Measurements from ENCODE around the gene ZNF462. TPM values are rescaled to one million over a fixed set of nuclear protein-coding genes. Genes with fewer than 3 reads are reported as not detected.

The ZNF462 gene
- polyA plus RNA-seq, 2 of the 4 experiments (the other 2 are of a cell fraction), result 2.4 to 3.9 TPM

DNA sequence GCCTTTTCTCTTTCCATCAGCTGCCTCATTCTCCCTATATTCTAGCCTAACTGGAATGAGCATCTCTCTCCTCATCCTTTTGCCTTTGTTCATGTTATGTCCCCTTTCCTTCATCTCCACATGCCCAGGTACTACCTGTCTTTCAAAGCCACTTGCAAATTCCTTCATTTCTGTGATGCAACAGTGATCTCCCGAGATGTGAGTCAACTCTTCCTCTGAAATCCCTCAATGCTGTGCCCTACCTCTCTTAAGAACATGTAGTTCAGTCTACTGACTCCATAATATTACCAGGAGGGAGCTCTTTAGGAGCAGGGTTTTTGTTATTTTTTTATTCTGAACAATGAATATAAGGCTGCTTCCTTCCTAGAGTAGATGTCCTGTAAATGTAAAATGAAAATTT lies 91.6 kb downstream of the ZNF462 start:
- no peak for DNase-seq (ENCODE audit: low read depth in 1 of 2, low spot score in 1 of 2)
- FAIRE-seq, result no peak
- CTCF ChIA-PET, result interaction anchor here (0.7 kb wide), 1 partner anchor 74 kb away, joined by 3 read pairs; no protein-coding TSS in a partner anchor
- WGBS (ENCODE audit: missing lambda C conversion rate), result 64% methylated on average over 1 of the region's 1 CpG
- TF ChIP-seq, protein P1, sequence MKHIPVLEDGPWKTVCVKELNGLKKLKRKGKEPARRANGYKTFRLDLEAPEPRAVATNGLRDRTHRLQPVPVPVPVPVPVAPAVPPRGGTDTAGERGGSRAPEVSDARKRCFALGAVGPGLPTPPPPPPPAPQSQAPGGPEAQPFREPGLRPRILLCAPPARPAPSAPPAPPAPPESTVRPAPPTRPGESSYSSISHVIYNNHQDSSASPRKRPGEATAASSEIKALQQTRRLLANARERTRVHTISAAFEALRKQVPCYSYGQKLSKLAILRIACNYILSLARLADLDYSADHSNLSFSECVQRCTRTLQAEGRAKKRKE (CRISPR knock-in tag; IDR thresholded peaks at IDR 0.05; ENCODE audit: low read depth), result no peak
- TF ChIP-seq, protein P2, sequence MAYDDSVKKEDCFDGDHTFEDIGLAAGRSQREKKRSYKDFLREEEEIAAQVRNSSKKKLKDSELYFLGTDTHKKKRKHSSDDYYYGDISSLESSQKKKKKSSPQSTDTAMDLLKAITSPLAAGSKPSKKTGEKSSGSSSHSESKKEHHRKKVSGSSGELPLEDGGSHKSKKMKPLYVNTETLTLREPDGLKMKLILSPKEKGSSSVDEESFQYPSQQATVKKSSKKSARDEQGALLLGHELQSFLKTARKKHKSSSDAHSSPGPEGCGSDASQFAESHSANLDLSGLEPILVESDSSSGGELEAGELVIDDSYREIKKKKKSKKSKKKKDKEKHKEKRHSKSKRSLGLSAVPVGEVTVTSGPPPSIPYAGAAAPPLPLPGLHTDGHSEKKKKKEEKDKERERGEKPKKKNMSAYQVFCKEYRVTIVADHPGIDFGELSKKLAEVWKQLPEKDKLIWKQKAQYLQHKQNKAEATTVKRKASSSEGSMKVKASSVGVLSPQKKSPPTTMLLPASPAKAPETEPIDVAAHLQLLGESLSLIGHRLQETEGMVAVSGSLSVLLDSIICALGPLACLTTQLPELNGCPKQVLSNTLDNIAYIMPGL (CRISPR knock-in tag; IDR thresholded peaks at IDR 0.05; ENCODE audit: borderline replicate concordance), result no peak
- TF ChIP-seq ZC3H11A (IDR thresholded peaks at IDR 0.05) (no peak), NFE2L2 (conservative IDR thresholded peaks at IDR 0.05; ENCODE audit: low read length) (no peak), BHLHE40 (IDR thresholded peaks at IDR 0.05; ENCODE audit: low read depth, low read length) (no peak), CBX8 (IDR thresholded peaks at IDR 0.05) (no peak), RNF2 (IDR thresholded peaks at IDR 0.05; ENCODE audit: borderline replicate concordance, low read depth) (no peak), NPAS2 (CRISPR knock-in tag; IDR thresholded peaks at IDR 0.05; ENCODE audit: borderline replicate concordance) (no peak), KDM5A (IDR thresholded peaks at IDR 0.05) (no peak), CHD2 (IDR thresholded peaks at IDR 0.05; ENCODE audit: low read length, partially characterized antibody) (no peak), RFX5 (IDR thresholded peaks at IDR 0.05) (no peak), HOXB13 (CRISPR knock-in tag; IDR thresholded peaks at IDR 0.05; ENCODE audit: low read depth) (no peak), JUNB (IDR thresholded peaks at IDR 0.05) (no peak)
- Histone ChIP-seq H3K4me3 (no peak overlapping the region), H3K9me3 (no peaks in the 10 kb centered on the region), H3K27ac (no peak overlapping the region), H3K4me1 (peaks cover 16% of the 10 kb centered on the region), H3K4me2 (no peak overlapping the region)
- POLR2A ChIA-PET, result no interaction called here
- ATAC-seq, result no peak

DNA sequence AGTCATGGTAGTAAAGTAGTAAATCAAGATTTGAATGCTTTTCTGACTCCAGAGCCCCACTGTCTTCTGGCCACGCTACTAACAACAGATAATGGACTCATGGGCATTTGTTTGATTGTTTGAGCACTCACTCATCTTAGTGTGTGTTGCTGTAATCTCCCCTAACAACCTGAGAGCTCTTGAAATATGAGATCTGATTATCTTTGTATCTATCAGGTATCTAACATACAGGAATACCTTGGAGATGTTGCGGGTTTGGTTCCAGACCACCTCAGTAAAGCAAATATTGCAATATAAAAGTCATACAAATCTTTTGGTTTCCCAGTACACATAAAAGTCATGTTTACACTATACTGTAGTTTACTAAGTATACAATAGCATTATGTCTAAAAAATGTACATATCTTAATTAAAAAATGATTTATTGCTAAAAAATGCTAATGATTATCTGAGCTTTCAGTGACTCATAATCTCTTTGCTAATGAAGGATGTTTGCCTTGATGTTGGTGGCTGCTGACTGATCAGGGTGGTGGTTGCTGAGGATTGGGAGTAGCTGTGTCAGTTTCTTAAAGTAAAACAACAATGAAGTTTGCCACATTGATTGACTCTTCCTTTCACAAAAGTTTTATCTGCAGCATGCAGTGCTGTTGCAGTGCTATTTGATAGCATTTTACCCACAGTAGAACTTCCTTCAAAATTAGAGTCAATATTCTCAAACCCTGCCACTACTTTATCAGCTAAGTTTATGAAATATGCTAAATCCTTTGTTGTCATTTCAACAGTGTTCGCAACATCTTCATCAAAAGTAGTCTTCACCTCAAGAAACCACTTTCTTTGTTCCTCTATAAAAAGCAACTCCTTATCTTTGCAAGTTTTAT lies 92.2 kb downstream of the ZNF462 start:
- ATAC-seq, result no peak
- Histone ChIP-seq H3K4me2 (no peak overlapping the region), H3K9me3 (no peaks in the 10 kb centered on the region), H3K4me3 (no peak overlapping the region), H3K4me1 (peaks cover 16% of the 10 kb centered on the region), H3K27ac (no peak overlapping the region)
- CTCF ChIA-PET, result interaction anchor here (0.7 kb wide), 1 partner anchor 74 kb away, joined by 3 read pairs; no protein-coding TSS in a partner anchor
- POLR2A ChIA-PET, result no interaction called here
- TF ChIP-seq MAFK (IDR thresholded peaks at IDR 0.05; ENCODE audit: partially characterized antibody) (no peak), FOSB (CRISPR knock-in tag; IDR thresholded peaks at IDR 0.05) (no peak), HOXB13 (CRISPR knock-in tag; IDR thresholded peaks at IDR 0.05; ENCODE audit: low read depth) (no peak), RAD21 (conservative IDR thresholded peaks at IDR 0.05 in 1 of 2, IDR thresholded peaks at IDR 0.05 in 1 of 2) (no peak), SMC3 (IDR thresholded peaks at IDR 0.05) (no peak), HEYL (CRISPR knock-in tag; IDR thresholded peaks at IDR 0.05) (no peak), NR3C1 (IDR thresholded peaks at IDR 0.05) (no peak), FOSL2 (IDR thresholded peaks at IDR 0.05) (no peak), FOSL2 (CRISPR knock-in tag; IDR thresholded peaks at IDR 0.05) (no peak), CBX8 (IDR thresholded peaks at IDR 0.05) (no peak), ZNF302 (CRISPR knock-in tag; IDR thresholded peaks at IDR 0.05) (no peak), FOXS1 (CRISPR knock-in tag; IDR thresholded peaks at IDR 0.05) (no peak), KDM5A (IDR thresholded peaks at IDR 0.05) (no peak), EHMT2 (IDR thresholded peaks at IDR 0.05; ENCODE audit: low read depth) (no peak), KDM1A (IDR thresholded peaks at IDR 0.05; ENCODE audit: low read depth) (no peak)
- TF ChIP-seq, protein P3, sequence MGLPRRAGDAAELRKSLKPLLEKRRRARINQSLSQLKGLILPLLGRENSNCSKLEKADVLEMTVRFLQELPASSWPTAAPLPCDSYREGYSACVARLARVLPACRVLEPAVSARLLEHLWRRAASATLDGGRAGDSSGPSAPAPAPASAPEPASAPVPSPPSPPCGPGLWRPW (IDR thresholded peaks at IDR 0.05), result no peak
- TF ChIP-seq, protein P4, sequence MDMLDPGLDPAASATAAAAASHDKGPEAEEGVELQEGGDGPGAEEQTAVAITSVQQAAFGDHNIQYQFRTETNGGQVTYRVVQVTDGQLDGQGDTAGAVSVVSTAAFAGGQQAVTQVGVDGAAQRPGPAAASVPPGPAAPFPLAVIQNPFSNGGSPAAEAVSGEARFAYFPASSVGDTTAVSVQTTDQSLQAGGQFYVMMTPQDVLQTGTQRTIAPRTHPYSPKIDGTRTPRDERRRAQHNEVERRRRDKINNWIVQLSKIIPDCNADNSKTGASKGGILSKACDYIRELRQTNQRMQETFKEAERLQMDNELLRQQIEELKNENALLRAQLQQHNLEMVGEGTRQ (IDR thresholded peaks at IDR 0.05), result no peak
- TF ChIP-seq, protein P5, sequence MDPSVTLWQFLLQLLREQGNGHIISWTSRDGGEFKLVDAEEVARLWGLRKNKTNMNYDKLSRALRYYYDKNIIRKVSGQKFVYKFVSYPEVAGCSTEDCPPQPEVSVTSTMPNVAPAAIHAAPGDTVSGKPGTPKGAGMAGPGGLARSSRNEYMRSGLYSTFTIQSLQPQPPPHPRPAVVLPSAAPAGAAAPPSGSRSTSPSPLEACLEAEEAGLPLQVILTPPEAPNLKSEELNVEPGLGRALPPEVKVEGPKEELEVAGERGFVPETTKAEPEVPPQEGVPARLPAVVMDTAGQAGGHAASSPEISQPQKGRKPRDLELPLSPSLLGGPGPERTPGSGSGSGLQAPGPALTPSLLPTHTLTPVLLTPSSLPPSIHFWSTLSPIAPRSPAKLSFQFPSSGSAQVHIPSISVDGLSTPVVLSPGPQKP (IDR thresholded peaks at IDR 0.05; ENCODE audit: low read depth, low read length), result no peak
- no peak for DNase-seq (ENCODE audit: low read depth in 1 of 2, low spot score in 1 of 2)
- no peak for FAIRE-seq
- 86% methylated on average over 3 of the region's 3 CpGs for WGBS (ENCODE audit: missing lambda C conversion rate)
